Measurements from ENCODE around the gene NLGN2.

The NLGN2 gene

DNA sequence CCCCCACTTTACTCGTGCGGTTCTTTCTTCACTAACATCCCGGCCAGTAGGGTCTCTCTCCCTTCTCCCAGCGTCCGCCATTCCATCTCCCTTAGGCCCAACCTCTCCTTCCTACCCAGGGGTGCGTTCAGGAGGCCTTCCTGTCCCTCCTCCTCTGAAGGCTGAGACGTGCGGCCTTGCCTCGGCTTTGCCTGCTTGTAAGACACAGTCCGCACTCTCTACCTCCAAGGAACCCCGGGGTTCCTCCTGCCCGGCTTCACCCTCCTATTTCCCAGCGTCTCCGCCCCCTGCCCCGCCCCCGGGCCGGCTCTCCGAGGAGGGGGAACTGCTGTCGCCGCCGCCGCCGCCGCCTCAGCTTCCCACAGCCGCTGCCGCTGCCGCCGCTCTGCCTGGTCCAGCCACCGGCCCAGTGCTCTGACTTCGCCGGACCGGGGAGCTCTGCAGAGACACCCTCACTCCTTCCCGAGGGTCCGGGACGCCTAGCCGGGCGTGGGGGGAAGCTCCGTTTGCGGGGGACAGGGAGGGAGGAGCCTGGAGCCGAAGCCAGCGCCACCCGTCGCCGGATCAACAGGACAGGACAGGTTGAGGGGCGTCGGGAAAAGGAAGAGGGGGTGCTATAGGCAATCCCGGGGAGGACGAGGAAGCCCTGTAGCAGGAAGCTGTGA is 30.4 kb downstream of the NLGN2 start:
- DNase-seq (ENCODE audit: low spot score): no peak

DNA sequence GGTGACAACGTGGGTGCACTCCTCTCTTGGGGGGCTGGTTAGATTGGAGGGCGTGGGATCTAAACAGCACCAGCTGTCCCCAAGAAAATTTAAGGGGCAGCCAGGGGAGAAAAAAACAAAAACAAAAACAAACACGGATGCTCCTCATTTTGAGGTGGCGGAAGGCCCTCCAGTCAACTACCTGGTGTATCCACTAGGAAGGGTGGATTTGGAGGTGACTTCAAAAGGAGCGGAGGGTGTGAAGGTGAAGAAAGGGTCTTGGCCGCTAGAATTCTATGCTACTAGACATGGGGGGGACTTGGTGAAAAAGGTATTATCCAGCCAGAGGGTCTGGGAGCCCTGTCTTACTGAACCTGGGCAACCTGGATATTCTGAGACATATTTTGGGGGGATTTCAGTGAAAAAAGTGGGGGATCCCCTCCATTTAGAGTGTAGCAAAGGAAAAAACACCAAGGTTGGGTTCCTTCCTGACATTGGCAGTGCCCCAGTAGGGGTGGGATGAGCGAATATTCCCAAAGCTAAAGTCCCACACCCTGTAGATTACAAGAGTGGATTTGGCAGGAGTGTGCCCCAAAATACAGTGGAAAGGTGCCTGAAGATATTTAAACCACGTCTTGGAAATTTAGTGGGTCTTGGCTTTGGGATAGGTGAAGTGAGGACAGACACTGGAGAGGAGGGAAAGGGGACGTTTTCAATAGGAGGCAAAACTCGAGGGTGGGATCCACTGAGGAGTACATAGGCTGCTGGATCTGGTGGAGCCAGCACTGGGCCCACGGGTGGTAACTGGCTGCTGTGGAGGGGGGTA is 31.2 kb downstream of the NLGN2 start:
- DNase-seq (ENCODE audit: low spot score): no peak

DNA sequence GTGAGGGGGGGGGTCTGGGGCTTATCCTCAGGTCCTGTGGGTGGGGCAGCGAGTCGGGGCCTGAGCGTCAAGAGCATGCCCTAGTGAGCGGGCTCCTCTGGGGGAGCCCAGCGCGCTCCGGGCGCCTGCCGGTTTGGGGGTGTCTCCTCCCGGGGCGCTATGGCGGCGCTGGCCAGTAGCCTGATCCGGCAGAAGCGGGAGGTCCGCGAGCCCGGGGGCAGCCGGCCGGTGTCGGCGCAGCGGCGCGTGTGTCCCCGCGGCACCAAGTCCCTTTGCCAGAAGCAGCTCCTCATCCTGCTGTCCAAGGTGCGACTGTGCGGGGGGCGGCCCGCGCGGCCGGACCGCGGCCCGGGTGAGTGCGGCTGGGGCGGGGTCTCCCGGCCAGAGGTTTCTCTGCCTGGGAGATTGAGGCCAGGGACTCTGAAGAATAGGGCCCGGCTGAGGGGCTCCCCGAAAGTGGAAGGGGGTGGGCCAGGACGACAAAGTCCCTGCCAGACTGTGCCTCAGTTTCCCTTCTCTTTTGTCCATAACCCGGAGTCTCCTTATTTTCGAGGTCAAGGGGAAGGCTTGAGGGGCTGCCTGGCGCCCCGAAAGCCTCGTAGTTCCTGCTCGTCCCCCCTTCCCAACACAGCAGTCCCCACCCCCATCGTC is 31.9 kb downstream of the NLGN2 start, which contains the start of gene FGF11:
FGF11 (plus strand) TSS at position 51 of the 651 bp plus-strand sequence; CDS start at position 160, 109 bp downstream.
- DNase-seq (ENCODE audit: low spot score): no peak

DNA sequence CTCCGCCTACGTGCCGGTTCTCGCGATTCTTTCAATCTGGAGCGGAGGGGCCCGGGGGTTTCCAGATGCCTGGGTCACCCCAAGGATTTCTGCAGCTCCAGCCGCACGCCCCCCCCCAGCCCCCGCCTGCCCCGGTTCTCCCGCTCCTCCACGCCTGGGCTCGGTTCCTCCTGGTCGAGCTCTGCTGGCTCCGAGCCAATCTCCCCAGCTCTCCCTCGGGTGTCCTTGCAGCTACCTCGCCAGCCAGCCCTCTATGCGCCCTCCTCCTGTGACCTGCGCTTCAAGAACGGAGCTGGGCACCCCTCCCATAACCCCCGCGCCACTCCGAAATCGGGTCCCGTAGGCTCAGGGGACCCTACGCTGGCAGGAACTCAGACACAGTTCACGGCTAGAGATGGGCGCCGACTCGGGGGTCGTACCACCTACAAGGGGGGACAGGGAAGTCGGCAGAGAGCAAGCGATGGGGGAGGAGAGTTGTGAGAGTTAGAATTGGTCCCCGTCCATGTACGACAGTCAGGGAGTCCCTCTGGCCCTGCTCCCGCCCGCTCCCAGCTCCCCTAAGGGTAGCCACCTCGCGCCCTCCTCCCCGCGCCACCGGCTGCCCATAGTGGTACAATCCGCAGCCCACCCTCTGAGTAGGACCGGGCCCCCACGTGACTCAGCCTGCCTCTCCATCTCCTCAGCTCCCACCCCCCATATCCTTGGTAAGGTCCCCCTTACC is 32.6 kb downstream of the NLGN2 start:
- DNase-seq (ENCODE audit: low spot score): no peak

DNA sequence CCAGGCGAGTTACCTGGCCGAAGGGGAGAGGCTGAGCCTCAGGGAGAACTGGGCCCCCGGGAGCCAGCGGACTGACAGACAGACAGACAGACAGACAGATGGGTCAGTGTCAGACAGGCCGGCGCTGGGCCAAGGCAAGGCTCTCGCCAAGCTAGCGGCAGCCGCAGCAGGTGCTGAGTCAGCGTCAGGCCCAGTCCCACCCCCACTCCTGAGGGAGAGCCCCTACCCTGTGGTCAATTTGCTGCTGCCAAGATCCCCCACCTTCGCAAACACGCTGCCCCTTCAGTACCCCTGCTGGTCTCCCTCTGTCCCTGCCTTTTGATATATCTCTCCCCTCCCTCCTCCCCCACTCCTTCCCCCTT is 33.2 kb downstream of the NLGN2 start:
- no peak for DNase-seq (ENCODE audit: low spot score)

- DNase-seq (ENCODE audit: low spot score): no peak
Measured at GRCh38 chr17:7441266-7441665, 33.6 kb downstream of the NLGN2 start.

GRCh38 chr17:7442142-7442541 is 34.5 kb downstream of the NLGN2 start:
- no peak for DNase-seq (ENCODE audit: low spot score)

DNA sequence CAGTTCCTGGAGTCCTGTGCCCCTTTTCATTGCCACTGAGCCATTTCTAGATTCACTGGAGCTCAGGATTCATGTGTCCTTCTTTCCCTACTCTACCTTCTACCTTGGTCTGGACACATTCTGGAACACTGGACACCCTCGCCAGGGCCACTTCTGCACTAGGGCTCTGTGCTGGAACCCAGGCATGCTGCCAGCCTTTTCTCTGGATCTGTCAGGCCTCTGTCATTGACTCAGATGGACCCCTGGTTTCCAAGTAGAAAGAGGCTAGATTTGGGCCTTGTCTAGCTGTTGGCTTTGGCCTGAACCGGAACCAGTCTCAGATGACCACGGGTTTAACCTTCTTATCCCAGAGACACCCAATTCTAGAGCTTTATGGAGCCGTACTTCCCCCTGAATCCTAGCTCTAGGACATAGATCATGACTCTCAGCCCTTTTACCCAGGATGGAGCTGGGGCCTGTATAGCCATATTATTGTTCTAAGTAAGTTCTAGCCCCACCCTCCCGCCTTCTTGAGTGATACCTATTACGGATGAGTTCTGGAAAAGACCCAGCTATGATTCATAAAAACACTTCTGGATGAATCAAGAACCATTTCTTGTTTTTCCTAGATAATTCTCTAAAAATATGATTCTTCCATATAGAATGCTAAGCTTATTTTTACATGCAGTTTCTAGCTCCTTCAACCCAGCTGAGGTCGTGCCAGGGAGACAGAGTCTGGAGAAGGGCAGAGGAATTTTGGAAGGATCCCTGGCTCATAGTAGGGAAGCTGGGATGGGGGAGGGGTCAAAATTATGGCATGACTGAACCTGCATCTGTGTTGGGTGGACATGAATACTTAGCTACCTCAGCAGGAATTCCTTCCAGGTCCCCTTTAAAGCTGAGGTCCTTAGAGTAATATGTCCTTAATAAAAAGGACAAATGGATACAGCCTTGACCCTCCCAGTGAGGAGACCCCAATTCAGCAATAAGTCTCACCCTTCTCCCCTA is 36.1 kb downstream of the NLGN2 start:
- no peak for DNase-seq (ENCODE audit: low spot score)

GRCh38 chr17:7444682-7445618 is 37.3 kb downstream of the NLGN2 start, which contains the start of gene CHRNB1:
Gene CHRNB1, plus strand, starts transcription at chr17:7445061. Its CDS starts 67 bp downstream, at chr17:7445128.
- DNase-seq (ENCODE audit: low spot score): peak; percentile 30

GRCh38 chr17:7445619-7445968 is 37.9 kb downstream of the NLGN2 start:
- no peak for DNase-seq (ENCODE audit: low spot score)

- no peak for DNase-seq (ENCODE audit: low spot score)
Measured at GRCh38 chr17:7448461-7448860, 40.8 kb downstream of the NLGN2 start.

GRCh38 chr17:7459961-7460545 is 52.4 kb downstream of the NLGN2 start:
- DNase-seq (ENCODE audit: low spot score): no peak

GRCh38 chr17:7460850-7461660 is 53.4 kb downstream of the NLGN2 start:
- no peak for DNase-seq (ENCODE audit: low spot score)

GRCh38 chr17:7462474-7463371 is 55.1 kb downstream of the NLGN2 start:
- DNase-seq (ENCODE audit: low spot score): no peak

- DNase-seq (ENCODE audit: low spot score): no peak
Measured at GRCh38 chr17:7463372-7463846, 55.8 kb downstream of the NLGN2 start.

GRCh38 chr17:7464081-7464480 is 56.4 kb downstream of the NLGN2 start:
- DNase-seq (ENCODE audit: low spot score): no peak

DNA sequence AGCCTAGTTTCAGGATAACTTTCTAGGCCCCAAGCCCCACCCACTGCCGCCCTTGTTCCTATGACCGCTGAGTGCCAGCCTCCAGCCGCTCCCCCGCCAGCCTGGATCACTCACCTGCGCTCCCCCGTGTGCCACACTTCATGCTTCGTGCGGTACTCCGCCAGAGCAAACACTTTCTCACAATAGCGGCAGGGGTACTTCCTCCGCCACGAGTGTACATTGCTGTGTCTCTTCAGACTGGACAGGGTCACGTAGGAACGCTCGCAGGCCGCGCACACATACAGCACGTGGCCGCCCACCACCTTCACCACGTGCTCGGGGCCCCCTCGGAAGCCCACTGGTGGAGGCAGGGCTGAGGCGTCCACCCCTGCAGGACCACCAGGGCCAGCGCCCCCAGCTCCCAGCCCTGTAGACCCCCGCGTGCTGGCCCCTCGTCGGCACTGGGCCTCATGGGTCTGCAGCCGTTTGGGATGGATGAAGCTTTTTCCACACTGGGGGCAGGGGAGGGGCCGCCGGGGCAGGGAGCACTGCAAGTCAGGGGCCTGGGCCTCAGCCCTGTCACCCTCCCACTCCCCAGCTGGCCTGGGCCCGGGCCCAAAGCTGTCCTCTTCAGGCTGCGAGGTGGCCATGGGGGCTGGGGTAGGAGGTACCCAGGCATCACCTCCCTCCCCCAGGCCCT is 58.1 kb downstream of the NLGN2 start:
- DNase-seq (ENCODE audit: low spot score): no peak
